ENCODE data around the gene STC2. TPM values are rescaled to one million over a fixed set of nuclear protein-coding genes. Genes with fewer than 3 reads are reported as not detected.

Gene STC2
- total RNA-seq, 1 experiment from 2014 or later, result 57.0 TPM

DNA sequence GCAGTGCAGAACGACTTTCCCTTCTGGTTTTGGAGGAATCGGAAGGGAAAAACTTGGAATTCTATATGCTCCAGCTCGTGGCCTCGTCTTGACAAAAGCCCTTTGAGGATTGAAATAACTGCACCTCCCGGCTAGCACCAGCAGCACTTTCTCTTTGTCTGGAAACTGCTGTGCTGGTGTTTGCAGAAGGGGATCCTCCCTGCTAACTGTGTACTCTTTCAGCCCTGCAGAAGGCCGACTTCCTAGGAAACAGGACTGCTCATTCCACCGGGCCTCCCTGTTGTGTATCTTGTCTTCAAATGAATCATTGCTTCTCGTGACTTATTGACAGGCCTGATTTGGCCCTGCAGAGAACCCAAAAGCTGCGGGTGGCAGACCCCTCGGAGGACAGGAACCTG, 23.6 kb downstream of the STC2 start:
- POLR2A ChIA-PET, result interaction anchor here (2.0 to 4.6 kb wide), 2 partner anchors 11 to 24 kb away, joined by 9 to 35 read pairs; partner anchors contain the start of gene STC2
- peaks cover 28% of the 10 kb centered on the region for H3K9me3 Mint-ChIP-seq

GRCh38 chr5:173303878-173304590, 24.2 kb downstream of the STC2 start:
- peak; percentile 71 for DNase-seq (ENCODE audit: low spot score)
- H3K4me1 Mint-ChIP-seq, result peaks cover 40% of the 10 kb centered on the region
- TF ChIP-seq, protein P1, sequence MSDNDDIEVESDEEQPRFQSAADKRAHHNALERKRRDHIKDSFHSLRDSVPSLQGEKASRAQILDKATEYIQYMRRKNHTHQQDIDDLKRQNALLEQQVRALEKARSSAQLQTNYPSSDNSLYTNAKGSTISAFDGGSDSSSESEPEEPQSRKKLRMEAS (CRISPR knock-in tag; IDR thresholded peaks at IDR 0.05), result 0 out of 2 replicates have a peak, but pooled peaks have one; percentile 39
- TF ChIP-seq ZNF121 (CRISPR knock-in tag; IDR thresholded peaks at IDR 0.05), result no peak
- TF ChIP-seq NFYB (CRISPR knock-in tag; conservative IDR thresholded peaks at IDR 0.05; ENCODE audit: low read depth), result no peak
- no peak for TF ChIP-seq JUN (CRISPR knock-in tag; IDR thresholded peaks at IDR 0.05)
- no peak for TF ChIP-seq CREB1 (CRISPR knock-in tag; IDR thresholded peaks at IDR 0.05)
- no peak for TF ChIP-seq ATF6 (CRISPR knock-in tag; IDR thresholded peaks at IDR 0.05)
- TF ChIP-seq IRF2 (CRISPR knock-in tag; IDR thresholded peaks at IDR 0.05; ENCODE audit: borderline replicate concordance, low read depth), result no peak
- TF ChIP-seq ZNF396 (CRISPR knock-in tag; IDR thresholded peaks at IDR 0.05; ENCODE audit: borderline replicate concordance), result no peak
- peak; percentile 92 for TF ChIP-seq NFE2L1 (CRISPR knock-in tag; IDR thresholded peaks at IDR 0.05)
- no peak for TF ChIP-seq ZNF423 (CRISPR knock-in tag; IDR thresholded peaks at IDR 0.05)
- peak; percentile 53; the same call in 1 of the 2 replicates for TF ChIP-seq ETV6 (CRISPR knock-in tag; IDR thresholded peaks at IDR 0.05)
- TF ChIP-seq TCF7 (CRISPR knock-in tag; IDR thresholded peaks at IDR 0.05; ENCODE audit: low read depth), result no peak
- TF ChIP-seq, protein P2, sequence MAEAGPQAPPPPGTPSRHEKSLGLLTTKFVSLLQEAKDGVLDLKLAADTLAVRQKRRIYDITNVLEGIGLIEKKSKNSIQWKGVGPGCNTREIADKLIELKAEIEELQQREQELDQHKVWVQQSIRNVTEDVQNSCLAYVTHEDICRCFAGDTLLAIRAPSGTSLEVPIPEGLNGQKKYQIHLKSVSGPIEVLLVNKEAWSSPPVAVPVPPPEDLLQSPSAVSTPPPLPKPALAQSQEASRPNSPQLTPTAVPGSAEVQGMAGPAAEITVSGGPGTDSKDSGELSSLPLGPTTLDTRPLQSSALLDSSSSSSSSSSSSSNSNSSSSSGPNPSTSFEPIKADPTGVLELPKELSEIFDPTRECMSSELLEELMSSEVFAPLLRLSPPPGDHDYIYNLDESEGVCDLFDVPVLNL (CRISPR knock-in tag; IDR thresholded peaks at IDR 0.05; ENCODE audit: borderline replicate concordance, low read depth), result no peak
- no peak for TF ChIP-seq IRF1 (CRISPR knock-in tag; IDR thresholded peaks at IDR 0.05)
- TF ChIP-seq, protein P3, sequence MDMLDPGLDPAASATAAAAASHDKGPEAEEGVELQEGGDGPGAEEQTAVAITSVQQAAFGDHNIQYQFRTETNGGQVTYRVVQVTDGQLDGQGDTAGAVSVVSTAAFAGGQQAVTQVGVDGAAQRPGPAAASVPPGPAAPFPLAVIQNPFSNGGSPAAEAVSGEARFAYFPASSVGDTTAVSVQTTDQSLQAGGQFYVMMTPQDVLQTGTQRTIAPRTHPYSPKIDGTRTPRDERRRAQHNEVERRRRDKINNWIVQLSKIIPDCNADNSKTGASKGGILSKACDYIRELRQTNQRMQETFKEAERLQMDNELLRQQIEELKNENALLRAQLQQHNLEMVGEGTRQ (CRISPR knock-in tag; IDR thresholded peaks at IDR 0.05), result no peak
- no peak for TF ChIP-seq OVOL2 (CRISPR knock-in tag; IDR thresholded peaks at IDR 0.05; ENCODE audit: borderline replicate concordance)
- TF ChIP-seq PRRX2 (CRISPR knock-in tag; IDR thresholded peaks at IDR 0.05), result no peak
- TF ChIP-seq ERG (CRISPR knock-in tag; IDR thresholded peaks at IDR 0.05), result no peak
- TF ChIP-seq ATF2 (CRISPR knock-in tag; IDR thresholded peaks at IDR 0.05; ENCODE audit: borderline replicate concordance, low read depth), result no peak
- 0 out of 2 replicates have a peak overlapping the region, but pooled peaks have one; percentile 25 for H3K27ac Mint-ChIP-seq
- ChIA-PET POLR2A (interaction anchor here (1.0 to 4.6 kb wide), 3 partner anchors 9 to 24 kb away, joined by 3 to 35 read pairs (median 9); partner anchors contain the start of gene STC2), CTCF (interaction anchor here (1.0 to 2.7 kb wide), 8 partner anchors 9 to 278 kb away, joined by 3 to 15 read pairs (median 7); no protein-coding TSS in a partner anchor)
- H3K4me3 Mint-ChIP-seq, result peak overlapping the region; percentile 37
- H3K9me3 Mint-ChIP-seq, result peaks cover 25% of the 10 kb centered on the region
- H3K36me3 Mint-ChIP-seq, result peaks cover 12% of the 10 kb centered on the region
- peaks cover 32% of the 10 kb centered on the region for H3K27me3 Mint-ChIP-seq (ENCODE audit: low read depth)
- peak; percentile 82 for ATAC-seq

More for the DNA sequence above, 23.6 kb downstream of the STC2 start:
- no peak overlapping the region; the same call in 1 of the 2 replicates for H3K27ac Mint-ChIP-seq
- CTCF ChIA-PET, result interaction anchor here (1.0 to 2.7 kb wide), 8 partner anchors 9 to 277 kb away, joined by 3 to 15 read pairs (median 7); no protein-coding TSS in a partner anchor
- DNase-seq (ENCODE audit: low spot score) (no peak), ATAC-seq (no peak)
- H3K4me1 Mint-ChIP-seq, result peaks cover 36% of the 10 kb centered on the region
- TF ChIP-seq TEAD4 (CRISPR knock-in tag; IDR thresholded peaks at IDR 0.05), result no peak
- TF ChIP-seq GABPB1 (CRISPR knock-in tag; IDR thresholded peaks at IDR 0.05), result peak; percentile 51; the same call in 1 of the 2 replicates
- no peak overlapping the region for H3K4me3 Mint-ChIP-seq
- peaks cover 12% of the 10 kb centered on the region for H3K36me3 Mint-ChIP-seq
- H3K27me3 Mint-ChIP-seq (ENCODE audit: low read depth), result peaks cover 34% of the 10 kb centered on the region

All from WTC11 (cell line).